ENCODE results near the gene NDUFA8.

DNA sequence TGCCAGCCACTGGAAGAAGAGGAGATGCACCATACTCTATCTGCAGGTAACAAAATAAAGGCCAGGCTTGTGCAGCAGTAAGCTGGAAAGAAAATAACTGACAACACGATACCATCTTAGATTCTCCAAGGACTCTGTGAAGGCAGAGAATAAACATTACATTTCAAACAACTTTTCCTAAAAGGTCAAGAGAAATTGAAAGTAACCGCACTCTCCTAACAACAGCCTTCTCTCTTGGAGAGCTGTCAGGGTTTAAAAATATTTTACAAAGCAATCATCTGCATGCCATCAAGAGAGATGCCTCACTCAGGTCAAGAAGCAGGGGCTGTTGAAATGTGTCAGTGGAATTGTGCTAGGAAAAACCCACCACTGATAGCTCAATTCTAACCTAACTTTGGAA, 53.0 kb downstream of the NDUFA8 start:
- TF ChIP-seq POLR2A (IDR thresholded peaks at IDR 0.05; ENCODE audit: low read depth): no peak
- TF ChIP-seq, protein P1, sequence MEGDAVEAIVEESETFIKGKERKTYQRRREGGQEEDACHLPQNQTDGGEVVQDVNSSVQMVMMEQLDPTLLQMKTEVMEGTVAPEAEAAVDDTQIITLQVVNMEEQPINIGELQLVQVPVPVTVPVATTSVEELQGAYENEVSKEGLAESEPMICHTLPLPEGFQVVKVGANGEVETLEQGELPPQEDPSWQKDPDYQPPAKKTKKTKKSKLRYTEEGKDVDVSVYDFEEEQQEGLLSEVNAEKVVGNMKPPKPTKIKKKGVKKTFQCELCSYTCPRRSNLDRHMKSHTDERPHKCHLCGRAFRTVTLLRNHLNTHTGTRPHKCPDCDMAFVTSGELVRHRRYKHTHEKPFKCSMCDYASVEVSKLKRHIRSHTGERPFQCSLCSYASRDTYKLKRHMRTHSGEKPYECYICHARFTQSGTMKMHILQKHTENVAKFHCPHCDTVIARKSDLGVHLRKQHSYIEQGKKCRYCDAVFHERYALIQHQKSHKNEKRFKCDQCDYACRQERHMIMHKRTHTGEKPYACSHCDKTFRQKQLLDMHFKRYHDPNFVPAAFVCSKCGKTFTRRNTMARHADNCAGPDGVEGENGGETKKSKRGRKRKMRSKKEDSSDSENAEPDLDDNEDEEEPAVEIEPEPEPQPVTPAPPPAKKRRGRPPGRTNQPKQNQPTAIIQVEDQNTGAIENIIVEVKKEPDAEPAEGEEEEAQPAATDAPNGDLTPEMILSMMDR (IDR thresholded peaks at IDR 0.05): no peak

Measured in esophagus muscularis mucosa (tissue), 3 donors.